GM19438 (cell line): ENCODE measurements around the gene PLEKHD1.

Source experiments
- ATAC-seq: cut with Tn5 transposase; IDR thresholded peaks from one replicate; pipeline ENCODE4 v1.9.1; 2021; ENCODE audit warnings: low read depth; ENCODE audit not compliant: unreplicated experiment

Gene PLEKHD1

GRCh38 chr14:69574263-69574953, 89.9 kb downstream of the PLEKHD1 start, which contains the start of gene CCDC177:
TSS of gene CCDC177 (minus strand) at chr14:69574871. CDS start at chr14:69573622, 1,249 bp downstream.
- ATAC-seq, result no peak

GRCh38 chr14:69574954-69575295, 90.4 kb downstream of the PLEKHD1 start:
- no peak for ATAC-seq

DNA sequence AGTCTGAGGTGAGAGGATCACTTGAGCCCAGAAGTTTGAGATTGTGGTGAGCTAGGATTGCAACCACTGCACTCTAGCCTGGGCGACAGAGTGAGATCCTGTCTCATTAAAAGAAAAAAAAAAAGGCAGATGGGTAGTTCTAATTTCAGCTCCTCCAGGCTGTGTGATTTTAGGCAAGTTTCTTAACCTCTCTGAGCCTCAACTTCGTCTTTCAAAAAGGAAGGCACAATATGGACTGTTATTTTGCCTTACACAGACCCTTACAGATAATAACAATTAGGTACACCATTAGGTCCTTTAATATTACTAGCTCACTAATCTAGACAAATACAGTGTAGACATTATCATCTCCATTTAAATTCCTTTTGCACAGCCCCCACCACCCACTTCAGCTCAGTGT, 94.9 kb downstream of the PLEKHD1 start:
- ATAC-seq, result no peak

DNA sequence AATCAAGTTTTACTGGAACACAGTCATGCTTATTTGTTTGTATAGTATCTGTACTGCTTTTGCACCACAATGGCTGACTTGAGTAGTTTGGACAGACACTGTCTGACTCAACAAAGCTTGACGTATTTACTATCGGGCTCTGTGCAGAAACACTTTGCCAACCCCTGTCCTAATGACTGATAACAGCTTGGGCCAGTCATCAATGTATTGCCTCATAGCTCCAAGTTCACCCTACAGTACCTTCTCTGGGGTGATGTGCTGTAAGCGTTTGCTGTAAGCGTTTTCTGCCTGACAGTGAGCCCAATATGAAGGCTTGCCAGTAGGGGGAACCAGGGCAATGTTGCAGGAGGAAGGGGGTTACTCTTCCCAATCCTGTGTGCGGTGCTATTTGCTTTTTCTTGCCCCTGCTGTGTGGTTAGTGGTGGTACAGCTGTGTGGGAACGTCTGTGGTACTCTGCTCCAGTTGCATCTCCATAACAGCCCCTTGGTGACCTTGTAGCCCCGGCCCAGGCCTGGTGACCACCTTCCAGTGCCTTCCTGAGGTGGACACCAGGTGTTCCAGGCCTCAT, 95.6 kb downstream of the PLEKHD1 start:
- ATAC-seq, result no peak
